Ureter (tissue), 1 donor: ENCODE measurements around the gene FRMD4A. TPM values are rescaled to one million over a fixed set of nuclear protein-coding genes. Genes with fewer than 3 reads are reported as not detected.

Source experiments
- DNase-seq: peaks from one replicate; pipeline ENCODE4 v3.0.0-alpha.2; 2020; ENCODE audit warnings: low spot score
- total RNA-seq: library from RNA; stranded (reverse); gene quantifications from one replicate; pipeline ENCODE4 v1.2.4, GENCODE V29; 2023
- donor health status: DM: yes; HTN: yes; CAD: no.

Gene FRMD4A
- total RNA-seq, 1 donor from 2014 or later = 37.9 TPM

DNA sequence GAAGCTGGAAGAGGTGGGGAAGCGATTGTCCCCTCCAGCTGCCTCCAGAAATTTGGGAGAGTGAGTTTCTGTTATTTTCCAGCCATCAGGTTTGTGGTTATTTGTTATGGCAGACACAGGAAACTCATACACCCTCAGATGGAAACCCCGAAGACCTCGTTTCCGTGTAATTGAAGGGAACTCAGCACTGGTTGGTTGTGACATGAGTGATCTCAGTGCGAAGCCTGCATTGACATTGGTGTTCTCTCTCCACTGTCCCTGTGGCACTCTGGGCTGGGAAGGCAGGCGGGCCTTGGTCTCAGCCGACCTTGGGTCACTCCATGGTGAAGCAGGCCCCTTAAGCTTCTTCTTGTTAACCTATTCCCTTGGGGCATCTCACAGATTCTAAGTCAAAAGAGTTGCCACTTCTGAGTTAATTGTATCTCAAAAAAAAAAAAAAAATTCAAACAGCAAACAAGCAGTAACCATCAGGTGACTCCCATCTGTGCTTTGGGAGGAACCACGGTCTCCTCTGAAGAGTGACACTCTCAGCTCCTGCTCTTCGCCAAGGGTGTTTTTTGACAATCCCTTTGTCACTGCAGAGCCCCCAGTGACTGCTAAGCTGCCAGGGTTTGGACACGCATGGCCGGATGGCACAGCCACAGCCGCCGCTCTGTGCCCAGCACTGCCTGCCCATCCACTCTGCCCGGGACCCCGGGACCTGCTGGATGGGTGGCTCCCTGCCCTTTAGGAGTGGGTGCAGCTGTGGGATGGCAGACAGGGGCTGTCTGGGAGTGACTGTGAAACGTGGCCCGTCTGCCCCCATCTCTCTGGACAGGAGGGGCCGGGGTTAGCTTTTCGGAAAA, 510.4 kb downstream of the FRMD4A start:
- DNase-seq = no peak

DNA sequence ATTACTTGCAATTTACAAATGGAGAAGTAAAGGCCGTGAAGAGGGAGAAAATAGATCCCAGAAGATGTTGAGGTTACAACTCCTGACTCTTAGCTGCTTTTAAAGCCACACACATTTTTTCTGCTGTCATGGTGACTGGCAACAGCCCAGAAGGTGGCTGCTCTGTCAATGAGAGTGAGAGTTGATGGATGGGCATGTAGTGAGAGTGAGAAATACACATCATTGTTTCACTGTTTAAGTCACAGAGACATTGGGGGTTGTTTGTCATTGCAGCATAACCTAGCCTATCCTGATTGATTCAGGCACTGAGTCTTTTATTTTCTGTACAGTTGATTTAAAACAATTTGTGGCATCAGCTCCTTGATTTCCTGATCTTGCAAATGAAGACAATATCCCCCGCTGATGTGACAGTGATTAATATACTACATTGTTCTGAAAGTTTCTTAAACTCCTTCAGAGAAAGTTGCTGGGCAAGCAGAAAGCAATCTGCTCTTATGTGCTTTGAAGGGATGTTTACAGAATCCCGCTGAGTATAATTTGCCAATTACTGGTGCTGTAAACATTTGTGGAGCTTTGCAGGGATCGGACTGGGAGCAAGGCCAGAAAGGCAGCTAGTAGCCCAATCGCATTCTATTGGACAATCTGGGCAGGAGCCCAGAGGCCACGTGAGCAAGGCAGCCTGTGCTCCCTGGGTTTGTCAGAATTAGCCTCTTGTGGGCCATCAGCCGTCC, 514.4 kb downstream of the FRMD4A start:
- no peak for DNase-seq

DNA sequence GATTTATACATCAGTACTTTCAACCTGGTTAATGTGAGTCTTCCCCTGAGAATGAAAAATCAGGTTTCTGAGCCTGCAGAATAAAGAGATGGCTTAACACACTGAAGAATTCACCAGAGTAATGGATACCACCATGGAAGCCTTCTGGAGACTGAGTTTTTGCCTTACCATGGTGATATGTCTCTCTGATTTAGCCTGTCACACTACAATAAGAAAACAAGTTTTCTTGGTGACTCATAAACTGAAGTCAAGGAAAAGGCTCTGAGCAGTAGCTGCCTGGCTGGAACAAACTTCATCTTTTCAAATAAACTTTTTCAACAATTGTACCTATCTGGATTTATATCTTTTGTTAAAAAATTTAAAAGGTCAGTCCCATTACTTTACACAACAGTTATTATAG, 515.0 kb downstream of the FRMD4A start:
- no peak for DNase-seq

DNA sequence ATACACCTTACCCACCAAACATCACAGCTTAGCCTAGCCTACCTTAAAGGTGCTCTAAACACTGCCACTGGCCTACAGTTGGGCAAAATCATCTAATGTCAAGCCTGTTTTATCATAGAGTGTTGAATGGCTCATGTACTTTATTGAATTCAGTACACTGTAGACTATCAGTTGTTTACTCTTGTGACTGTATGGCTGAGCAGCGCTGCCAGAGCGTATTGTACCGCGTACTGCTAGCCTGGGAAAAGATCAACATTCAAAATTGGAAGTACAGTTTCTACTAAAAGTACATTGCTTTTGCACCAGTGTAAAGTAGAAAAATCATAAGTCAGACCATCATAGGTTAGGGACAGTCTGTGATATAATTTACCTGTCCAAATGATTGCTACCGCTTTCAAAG, 517.2 kb downstream of the FRMD4A start:
- DNase-seq = no peak

DNA sequence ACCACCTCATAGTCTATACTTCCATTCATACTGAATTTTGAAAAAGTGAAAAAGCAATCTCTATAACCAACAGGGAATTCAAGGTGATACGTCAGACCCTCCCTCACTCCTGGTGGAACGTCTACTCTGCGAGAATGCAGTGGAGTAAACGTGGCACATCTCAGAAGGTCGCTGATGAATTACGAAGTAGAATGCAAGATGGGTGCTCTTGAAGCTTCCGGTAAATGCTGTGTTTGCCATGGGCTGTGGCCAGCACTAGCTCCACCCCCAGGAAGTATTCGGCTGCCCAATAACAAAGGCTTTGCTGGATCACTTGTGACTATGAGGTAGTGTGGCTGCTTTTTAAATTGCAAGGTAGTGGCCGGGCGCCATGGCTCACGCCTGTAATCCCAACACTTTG, 517.9 kb downstream of the FRMD4A start:
- no peak for DNase-seq

DNA sequence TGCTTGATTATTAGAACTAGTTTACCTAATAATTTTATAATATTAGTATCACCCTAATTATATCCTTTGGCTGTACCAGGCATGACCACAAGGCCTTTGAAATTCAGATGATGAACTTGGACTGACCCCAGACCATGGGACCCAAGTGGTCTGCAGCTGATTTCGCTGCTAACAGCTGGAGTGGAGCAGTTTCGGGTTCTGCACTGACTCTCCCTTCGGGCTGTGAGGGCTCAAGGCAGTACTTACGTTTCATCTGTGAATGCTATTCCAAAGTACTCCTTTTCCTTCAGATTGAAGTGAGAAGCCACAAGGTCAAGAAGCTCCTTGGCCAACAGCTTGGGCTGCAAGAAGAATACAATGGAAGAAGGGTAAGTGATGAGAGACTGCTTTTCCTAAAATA, 520.2 kb downstream of the FRMD4A start:
- no peak for DNase-seq

DNA sequence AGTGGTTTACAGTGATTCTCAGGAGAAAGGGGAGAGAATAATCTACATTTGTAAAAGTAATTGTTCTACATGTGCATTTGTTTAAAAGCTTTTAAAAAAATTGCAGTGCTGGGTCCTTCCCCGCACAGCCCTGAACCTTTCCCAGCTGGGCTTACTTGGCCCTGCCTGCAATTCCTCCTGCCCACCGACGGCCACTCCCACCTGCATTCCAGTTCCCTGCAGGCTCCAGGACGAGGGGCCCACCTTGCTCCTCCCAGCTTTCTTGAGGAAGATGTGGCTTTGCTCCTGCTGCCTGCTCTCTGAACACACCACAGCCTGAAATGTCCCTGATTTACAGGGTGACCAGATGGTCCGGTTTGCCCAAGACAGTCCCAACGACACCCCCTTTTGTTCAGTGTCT, 521.3 kb downstream of the FRMD4A start:
- no peak for DNase-seq

DNA sequence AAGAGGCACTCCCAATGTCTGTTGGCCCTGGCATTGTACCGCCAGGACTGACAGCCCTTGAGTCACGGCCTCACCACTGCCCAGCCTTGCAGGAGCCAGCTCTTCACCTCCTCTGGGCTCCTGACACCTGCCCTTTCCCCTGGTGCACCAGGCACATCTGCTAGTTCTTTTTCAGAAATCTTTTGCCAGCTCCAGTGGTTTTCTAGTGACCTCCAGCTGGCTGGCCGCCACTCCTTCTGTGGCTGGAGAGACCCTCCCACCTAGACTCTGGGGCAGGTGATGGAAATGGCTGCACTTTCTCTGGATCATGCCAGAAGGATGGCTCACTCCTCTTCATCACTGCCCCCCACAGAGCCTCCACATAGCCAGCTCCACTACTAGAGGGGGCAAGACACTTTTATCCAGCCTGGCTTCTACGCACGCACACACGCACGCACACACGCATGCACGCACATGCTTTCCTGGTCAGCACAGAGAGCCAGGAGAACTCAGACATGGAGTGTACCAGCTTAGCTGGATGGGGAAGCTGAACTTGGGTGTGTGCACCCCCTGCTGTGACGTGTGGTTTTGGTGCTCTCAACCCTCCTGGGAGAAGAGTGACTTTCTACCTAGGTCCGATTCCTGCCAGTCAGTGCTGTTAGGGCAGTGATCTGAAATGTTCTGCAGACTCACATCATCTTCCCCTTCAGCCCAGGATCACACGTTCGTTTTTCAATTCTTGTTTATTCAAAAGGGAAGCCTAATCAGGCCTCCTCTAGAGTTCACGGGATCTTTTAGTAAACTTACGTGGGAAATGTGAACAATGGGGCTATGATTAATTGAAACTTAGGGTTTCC, 522.0 kb downstream of the FRMD4A start:
- no peak for DNase-seq

DNA sequence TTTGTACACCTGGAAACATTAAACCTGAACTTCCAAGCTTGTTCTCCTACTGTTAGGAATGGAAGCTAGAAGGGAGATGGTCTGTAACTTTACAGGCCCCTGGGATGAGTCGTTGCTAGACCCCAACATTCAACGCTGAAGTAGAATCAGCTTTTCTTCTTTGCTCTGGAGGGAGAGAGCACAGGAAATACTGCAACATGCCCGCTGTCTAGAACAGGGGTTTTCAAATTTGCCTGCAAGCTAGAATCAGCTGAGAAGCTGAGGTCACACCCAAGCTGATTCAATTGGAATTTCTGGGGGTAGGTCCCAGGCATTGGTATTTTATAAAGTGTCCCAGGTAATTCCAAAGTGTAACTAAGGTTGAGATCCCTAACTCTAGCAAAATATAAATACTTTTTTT, 524.3 kb downstream of the FRMD4A start:
- no peak for DNase-seq

DNA sequence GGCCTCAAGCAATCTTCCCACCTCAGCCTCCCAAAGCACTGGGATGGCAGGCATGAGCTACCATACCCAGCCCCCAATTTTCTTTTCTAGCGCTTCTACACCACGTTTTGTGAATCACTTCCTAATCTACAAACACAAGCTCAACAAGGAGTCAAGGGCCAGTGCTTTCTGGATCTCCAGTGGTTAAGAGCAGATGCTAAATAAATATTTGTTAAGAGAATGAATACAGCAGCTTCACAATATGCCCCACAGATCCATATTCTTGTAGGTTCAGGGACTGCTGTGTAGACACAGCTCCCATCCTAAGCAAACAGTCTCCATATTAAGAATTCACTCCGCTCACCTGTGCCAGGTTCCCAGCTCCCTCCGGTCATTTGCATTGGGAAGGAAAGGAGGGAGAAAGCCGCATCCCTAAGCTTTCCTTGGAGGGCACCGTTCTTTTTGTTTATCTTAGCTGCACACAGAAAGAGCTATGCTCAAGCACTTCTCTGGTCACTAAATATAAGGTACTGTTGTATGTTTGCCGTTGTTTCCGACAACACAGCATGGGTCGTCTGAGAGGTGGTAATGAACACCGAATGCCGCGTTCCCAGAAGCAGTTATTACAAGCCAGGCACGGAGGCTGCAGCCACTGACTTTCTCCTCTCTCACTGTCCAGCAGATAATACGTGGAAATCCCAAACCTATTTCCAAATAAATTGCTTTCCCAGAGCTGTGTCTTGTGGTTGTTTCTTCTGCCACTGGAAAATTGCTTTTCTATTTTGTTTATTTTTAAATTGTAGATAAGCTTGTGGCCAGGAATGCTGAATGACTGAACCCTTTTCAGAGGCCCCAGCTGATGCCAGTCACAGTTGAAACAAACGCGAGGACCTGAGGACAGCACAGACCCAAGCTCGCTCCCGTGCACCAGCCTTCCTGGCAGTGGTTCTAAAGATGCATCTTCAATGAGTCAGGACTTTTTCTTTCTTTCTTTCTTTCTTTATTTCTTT, 526.9 kb downstream of the FRMD4A start:
- DNase-seq = no peak

DNA sequence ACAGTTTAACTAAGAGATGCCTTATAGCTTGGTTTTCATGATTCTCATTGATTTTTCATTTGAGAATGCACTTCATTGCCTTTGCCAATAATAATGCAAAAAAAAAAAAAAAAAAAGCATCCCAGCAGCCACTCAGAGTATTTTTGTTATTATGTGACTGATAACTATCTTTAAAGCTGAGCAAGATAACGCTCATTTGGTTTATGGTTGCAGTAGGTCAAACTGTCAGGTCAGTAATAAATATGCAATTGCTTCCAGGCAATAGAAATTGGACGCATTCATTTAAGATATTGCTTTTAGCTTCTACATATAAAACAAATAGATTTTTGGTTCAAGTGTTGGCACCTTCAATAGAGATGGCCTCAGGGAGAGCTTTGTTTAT, 528.8 kb downstream of the FRMD4A start:
- DNase-seq = no peak

DNA sequence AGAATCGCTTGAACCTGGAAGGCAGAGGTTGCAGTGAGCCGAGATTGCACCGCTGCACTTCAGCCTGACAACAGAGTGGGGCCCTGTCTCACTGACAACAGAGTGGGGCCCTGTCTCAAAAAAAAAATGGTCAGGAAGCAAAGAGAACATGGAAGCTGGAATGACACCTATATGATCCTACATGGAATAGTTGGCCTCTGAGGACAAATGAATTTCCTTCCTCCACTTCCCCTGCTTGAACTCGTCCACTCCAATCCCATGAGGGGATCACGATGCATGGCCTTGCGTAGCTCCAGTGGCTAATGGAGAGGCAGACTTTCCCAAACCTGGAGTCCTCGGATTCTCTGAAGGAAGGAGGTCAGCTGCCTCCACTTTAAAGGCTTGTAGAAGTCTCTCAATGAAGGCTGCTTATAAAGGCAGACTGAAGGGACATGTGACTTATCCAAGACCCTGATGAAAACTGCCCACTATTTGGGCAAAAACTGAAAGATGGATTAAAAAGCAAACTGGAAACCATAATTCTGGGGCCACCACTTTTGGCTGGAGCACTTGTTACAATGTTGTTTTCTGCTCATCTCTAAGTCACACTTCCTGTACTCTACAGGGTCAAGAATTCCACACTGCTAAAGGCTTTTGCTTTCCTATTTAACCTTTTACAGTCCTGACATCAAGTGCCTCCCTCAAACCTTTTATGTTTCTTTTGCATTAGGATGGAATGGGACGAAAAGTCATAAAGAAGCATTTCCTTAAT, 529.4 kb downstream of the FRMD4A start:
- no peak for DNase-seq

DNA sequence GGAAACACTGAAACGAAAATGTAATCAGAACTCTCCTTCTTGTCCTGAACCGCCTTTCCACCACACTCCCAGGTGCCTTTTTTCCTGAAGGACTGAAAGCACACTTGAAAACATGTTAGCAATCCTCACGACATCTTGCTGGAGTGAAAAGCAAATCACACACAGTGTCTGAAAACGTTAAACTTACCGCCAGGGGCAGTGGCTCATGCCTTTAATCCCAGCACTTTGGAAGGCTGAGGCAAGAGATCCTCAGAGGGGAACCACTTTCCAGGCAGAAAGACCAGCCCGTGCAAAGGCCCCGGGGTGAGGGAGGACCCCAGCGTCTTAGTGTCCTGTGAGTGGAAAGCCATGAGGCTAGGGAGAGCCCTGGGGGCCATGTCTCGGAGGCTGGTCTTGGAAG, 533.6 kb downstream of the FRMD4A start:
- no peak for DNase-seq

DNA sequence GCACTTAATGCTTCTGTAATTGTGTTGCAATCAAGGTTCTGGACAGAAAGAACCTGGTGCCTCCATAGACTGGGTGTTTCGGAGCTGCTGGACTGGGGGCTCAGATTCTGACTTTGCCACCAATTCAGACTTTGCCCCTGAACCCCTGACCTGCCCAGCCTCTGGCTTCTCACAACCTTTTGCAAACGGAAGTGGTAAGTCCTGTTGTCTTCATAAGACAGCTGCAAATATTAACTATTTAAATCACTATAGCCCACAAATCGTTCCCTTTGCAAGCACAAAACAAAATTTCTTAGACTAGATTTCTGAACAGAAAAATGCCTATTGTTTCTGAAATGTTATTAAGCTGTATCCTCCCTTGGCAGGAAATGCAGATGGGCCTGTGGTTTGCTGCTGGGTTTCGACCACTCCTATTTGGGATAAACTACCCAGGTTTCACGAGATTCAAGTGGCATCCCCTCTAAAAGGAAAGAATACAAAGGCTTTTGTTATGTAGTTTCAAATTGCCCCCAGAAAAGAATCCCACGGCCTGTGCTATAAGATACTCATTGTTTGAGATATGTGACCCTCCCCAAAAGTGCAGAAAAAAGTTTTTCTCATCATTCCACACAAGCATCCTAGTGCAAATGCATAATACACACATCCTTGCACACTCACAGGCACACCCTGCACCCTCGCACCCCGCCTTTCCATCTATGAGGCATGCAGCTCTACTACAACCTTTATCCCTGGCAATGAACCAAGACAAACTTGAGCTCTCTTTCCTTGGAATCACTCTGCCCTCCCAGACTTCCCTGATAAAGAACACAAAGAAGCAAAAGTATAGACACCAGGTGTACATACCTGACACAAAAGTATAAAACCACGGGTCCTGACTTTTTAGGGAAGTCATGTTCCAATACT, 534.8 kb downstream of the FRMD4A start:
- DNase-seq = no peak

DNA sequence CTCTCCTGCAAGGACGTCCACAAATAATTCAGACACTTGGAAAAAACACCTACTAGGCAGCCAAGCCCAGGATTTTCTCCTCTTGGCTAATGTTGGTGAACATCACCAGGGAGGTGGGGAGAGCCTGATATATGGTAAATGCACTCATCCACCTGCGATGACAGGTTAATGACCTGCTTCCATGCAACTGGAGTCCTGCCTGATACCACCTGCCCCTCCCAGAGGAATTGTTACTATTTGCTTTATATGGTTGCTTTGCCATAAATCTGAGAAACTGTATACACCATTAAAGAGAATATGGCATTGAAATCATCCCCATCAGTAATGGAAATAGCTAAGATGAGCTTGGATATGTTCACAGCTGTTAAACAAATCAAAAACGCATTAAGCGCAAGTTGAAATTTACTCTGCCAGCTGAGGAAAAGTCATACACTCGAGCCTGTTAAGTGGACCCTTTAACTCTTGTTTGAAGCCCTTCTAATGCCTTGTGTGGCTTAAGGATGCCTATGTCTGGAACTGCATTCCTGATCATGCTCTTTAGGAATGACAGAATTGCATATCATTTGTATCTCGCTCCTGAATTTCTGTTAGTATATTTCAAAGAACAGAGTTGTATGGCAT, 535.6 kb downstream of the FRMD4A start:
- no peak for DNase-seq

DNA sequence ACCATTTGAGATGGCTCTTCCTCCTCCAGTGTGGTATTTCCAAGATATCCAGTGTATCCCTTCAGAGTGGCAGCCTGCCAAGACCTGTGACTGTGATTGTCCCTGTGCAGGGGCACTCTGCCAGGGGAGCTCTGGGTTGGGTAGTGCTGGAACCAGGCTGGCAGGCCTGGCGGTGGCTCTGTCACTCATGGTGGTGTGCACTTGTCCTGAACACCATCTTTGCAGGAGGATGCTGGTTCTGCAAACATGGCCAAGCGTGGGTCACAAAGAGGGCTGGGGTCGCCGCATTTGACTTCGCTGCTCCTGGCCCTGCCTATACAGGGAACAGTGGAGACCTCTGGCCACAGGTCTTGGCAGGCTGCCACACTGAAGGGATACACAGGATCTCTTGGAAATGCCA, 538.7 kb downstream of the FRMD4A start:
- DNase-seq = no peak

DNA sequence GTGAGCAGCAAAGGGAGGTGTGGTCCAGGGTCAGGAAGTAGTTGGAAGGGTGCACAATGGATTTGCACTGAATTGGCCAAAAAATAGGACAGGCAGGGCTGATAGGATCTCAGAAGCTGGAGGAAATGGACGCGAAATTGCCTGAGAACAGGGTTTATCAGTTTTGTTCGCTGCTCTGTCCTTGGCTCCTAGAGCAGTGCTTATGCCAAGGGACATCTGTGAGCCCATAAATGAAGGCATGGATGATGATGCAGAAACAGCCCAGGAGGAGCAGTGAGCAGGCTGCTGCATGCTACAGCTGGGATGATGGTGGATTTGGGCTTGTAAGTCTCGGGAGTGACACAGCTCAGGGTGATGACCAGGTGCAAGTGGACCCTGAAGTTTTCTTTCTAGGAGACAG, 539.2 kb downstream of the FRMD4A start:
- no peak for DNase-seq

DNA sequence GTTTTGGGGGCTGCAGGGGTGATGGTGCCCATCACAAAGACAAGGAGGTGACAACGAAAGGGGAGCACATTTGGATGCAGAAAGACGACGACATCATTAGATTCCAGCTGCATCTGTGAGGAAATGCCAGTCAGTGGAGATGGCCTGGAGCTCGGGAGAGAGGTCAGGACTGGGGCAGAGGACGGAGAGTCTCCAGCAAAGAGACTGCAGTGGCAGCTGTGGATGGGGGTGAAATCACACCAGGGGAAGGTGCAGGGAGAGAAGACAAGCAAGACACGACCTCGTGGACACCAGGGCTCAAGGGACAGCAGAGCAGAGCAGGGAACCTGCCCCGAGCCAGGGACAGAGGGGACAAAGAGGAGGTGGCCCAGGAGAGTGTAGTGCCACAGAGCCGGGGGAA, 540.5 kb downstream of the FRMD4A start:
- DNase-seq = no peak

DNA sequence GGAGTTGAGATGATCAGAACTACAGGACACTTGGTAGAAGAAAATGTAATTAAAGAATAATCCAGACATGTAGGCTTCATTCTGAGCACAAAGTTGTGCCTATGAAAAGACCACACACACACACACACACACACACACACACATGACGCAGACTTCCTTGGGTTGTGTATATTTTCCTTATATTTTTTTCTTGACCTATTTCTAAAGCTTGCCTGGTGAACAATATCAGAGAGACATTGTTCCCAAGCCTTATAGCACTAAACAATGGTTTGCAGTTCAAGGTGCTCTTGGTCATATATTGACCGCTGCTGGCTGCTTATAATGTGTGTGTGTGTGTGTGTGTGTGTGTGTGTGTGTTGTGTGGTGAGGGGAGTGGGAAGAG, 541.3 kb downstream of the FRMD4A start:
- no peak for DNase-seq
